Left renal pelvis (tissue), 4 donors: ENCODE measurements around the gene CRACR2B. TPM values are rescaled to one million over a fixed set of nuclear protein-coding genes. Genes with fewer than 3 reads are reported as not detected.

ENCODE experiments used
- DNase-seq, 4 donors: peaks; one replicate each; pipeline ENCODE4 v3.0.0-alpha.2; 2013; ENCODE audit warnings: low read depth in 4 of 4, low spot score in 3 of 4
- polyA plus RNA-seq, 4 donors: library from polyadenylated mRNA; unstranded; fragments of 120-200 nt; gene quantifications; one replicate each; pipeline ENCODE4 v1.2.1, GENCODE V29; 2013; ENCODE audit not compliant: insufficient read length in 4 of 4

CRACR2B gene
- polyA plus RNA-seq, 4 donors, result 3.6 to 20.3 (median 11.3) TPM

- peak; percentile 96 to 99 (median 96) for DNase-seq
Observed at GRCh38 chr11:809287-810039, 18.3 kb upstream of the CRACR2B start, which contains the start of gene RPLP2. Gene RPLP2 (plus strand): TSS chr11:809967. CDS start chr11:810235, 268 bp downstream.

GRCh38 chr11:810040-810567 lies 17.6 kb upstream of the CRACR2B start:
- DNase-seq, result no peak

- no peak for DNase-seq
Observed at GRCh38 chr11:811446-812245, 16.1 kb upstream of the CRACR2B start.

GRCh38 chr11:812390-812789 lies 15.3 kb upstream of the CRACR2B start:
- DNase-seq, result no peak

GRCh38 chr11:813072-813455 lies 14.7 kb upstream of the CRACR2B start:
- no peak for DNase-seq

GRCh38 chr11:813456-814096 lies 14.1 kb upstream of the CRACR2B start:
- no peak for DNase-seq

GRCh38 chr11:815675-816432 lies 11.9 kb upstream of the CRACR2B start:
- DNase-seq, result no peak

- no peak for DNase-seq
Observed at GRCh38 chr11:816433-816779, 11.3 kb upstream of the CRACR2B start.

- no peak for DNase-seq
Observed at GRCh38 chr11:818396-819128, 9.2 kb upstream of the CRACR2B start, which contains the start of gene PNPLA2. Gene PNPLA2 (plus strand): TSS chr11:818914. CDS start chr11:819719, 805 bp downstream.

- no peak for DNase-seq
Observed at GRCh38 chr11:819129-819931, 8.4 kb upstream of the CRACR2B start.

- no peak for DNase-seq
Observed at GRCh38 chr11:819943-820649, 7.6 kb upstream of the CRACR2B start.

GRCh38 chr11:820655-821511 lies 6.8 kb upstream of the CRACR2B start:
- no peak for DNase-seq

GRCh38 chr11:821512-822371 lies 6.0 kb upstream of the CRACR2B start:
- DNase-seq, result no peak

GRCh38 chr11:823441-824291 lies 4.1 kb upstream of the CRACR2B start:
- no peak for DNase-seq

GRCh38 chr11:824292-824880 lies 3.3 kb upstream of the CRACR2B start:
- DNase-seq, result no peak
